ENCODE measurements around the gene CARD10.
A peak's percentile ranks its signal among the peaks of the same experiment; 100 is the strongest.

Gene CARD10

GRCh38 chr22:37502342-37503182, 16.7 kb downstream of the CARD10 start:
- DNase-seq = no peak

- DNase-seq = no peak
These were observed 17.4 kb downstream of the CARD10 start for GRCh38 chr22:37501610-37502341.

DNA sequence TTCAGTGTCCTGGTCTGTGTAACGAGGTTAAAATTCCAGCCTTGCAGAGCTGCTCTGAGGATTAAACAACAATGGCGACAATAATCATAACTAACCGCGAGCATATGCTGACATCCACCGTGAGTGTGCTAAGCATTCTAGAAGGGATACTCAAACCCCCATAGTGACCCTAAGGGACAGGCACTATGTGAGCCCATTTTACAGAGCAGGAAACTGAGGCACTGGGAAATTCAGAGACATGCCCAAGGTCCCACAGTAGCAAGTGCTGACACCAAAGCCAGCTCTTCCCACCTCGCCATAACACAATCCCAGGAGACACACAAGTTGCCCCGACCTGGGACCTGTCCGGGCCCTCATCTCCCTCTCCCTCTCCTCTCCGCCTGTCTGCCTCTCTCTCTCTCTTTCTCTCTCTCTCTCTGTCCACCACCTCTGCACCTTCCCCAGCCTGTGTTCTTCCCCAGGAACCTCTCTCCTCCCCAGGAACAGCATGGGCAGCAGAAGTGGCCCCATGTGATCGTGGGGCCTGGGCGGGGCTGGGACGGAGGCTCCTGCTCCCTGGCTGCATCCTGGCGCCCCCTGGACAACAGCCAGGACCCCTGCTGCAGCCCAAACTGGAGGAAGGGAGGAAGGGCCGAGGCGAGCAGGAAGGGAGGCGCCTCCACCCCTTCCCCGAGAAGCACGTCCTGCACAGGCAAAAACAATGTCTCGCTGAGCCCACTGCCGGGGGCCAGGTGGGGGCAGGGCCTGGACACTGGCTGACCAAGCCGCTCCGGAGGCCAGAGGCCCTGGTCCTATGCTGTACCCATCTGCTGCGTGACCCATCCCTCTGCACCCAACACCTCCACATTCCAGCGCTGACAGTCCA, 18.2 kb downstream of the CARD10 start:
- no peak for DNase-seq

GRCh38 chr22:37499789-37500540, 19.2 kb downstream of the CARD10 start:
- DNase-seq = no peak

DNA sequence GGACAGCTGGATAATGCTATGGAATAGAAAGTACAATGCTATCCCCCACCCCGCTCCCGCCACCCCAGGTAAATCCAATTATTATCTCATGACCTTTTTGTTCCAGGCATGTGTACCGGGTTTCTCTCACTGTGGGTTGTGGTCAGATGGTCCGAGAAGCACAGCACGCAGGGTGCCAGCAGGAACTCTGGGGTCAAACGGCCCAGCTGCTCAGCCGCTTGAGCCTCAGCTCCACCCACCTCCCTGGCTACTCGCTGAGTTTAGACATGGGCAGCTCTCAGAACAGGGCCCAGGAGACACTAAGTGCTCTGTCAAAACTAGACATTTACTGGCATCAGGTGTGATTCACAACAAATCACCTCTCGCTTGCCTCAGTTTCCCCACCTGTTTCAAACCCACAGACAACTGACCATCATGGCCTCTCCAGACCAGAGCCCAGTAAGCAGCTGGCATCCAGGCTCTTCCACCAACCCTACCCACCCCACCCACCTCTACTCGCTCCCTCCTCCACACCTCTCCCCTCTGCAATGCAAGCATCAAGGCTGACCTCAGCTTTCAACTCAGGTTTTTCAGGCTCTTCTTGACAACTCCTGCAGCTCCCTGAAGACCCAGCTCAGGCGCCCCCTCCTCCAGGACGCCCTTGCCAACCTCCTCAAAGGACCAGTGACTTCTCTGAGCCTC, 20.0 kb downstream of the CARD10 start:
- DNase-seq = no peak

DNA sequence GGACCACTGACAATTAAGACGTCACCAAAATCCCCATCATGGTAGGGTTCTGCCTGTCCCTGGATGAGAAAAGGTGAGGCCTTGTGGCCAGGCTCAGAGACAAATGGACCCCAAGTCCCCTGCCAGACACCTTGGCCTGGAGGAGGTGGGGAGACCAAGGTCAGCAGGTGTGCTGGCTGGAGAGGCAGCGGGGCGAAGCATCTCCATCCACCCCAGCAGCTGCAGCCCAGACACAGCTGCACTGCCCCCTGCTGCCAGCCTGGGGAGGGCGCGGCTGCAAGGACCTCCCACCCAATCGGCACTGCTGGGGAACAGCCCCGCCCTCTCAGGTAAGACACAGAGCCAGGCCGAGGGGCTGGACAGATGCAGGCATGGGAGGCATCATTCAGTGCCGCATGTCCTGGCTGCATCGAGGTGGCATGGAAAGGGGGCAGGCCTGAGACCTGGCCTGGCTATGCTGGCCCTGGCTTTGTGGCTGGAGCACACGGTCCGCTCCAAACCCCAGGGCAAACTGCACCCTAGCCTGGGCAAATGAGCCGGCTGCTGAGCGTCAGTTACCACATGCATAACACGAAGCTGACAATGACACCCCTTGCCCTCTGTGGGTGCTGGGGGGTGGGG, 20.8 kb downstream of the CARD10 start:
- peak; percentile 77 for DNase-seq

- DNase-seq = no peak
These were observed 22.1 kb downstream of the CARD10 start for GRCh38 chr22:37497062-37497599.

GRCh38 chr22:37496651-37497050, 22.6 kb downstream of the CARD10 start:
- DNase-seq = no peak

DNA sequence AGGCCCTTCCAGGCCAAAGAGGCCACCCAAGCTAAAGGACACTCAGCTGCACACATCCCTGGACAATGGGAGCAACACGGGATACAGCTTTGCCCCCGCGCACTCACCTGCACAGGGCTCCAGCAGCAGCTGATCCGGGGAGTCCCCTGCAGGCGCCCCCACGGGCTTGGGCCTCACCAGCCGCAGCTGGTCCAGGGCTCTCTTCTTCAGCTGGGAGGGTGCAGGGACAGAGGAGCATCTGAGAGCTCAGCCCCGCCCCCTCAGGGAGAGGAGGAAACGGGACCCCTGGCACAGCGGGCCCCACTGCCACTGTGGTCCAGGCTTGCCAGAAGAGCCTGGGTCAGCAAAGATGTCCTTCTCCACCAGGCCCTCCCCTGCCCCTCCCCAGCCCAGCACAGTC, 25.2 kb downstream of the CARD10 start:
- no peak for DNase-seq

- peak; percentile 69 for DNase-seq
These were observed 26.5 kb downstream of the CARD10 start for GRCh38 chr22:37492428-37493344.

DNA sequence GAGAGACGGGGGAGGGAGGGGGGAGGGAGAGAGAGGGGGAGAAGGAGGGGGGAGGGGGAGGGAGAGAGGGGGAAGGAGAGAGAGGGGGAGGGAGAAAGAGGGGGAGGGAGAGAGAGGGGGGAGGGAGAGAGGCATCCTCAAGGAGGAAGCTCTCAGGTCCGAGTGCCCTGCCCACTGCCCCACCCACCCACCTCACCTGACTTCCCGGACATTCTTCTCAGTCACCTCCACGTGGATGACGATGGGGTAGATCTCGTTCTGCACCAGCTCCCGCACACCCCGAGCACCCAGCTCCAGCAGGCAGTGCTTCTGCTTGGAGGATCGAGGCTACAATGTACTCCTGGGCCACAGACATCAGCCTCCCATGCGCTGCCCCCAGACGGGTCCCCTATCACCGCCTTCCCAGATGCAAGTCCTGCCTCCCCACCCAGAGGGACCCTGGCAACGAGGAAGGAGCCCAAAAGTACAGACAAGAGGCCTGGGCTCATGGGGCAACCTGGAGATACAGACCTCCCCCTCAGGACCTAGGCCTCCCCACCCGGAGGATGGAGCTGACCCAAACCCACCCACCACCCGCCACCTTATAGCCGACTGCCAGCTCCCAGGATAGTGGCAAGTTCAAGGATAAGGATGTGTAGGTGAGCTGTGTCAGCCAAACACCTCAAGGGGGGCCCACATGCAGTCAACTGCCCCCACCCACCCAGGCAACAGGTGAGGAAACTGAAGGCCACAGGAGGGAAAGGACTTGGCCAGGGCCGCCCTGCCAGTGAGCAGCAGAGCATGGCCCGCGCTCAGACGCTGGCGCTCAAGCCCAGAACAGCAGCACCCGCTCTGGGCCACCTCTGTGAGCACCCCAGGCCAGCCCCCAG, 27.4 kb downstream of the CARD10 start:
- no peak for DNase-seq

DNA sequence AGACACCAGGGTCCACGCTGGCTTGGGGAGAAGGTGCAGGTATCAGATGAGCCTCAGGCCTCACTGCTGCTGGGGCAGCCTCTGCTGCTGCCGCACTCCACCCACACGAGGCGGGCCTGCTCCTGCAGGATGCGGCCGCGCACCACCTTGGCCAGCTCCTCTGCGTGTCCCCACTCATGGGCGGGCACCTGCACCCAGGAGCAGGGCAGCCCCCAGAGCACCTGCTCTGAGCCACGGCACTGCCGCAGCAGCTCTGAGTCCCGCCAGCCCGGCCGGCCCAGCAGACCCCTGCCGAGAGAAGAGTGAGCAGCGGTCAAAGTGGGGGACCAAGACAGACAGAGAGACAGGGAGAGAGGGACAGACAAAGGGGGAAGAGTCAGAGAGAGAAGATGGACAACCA, 28.1 kb downstream of the CARD10 start:
- no peak for DNase-seq

DNA sequence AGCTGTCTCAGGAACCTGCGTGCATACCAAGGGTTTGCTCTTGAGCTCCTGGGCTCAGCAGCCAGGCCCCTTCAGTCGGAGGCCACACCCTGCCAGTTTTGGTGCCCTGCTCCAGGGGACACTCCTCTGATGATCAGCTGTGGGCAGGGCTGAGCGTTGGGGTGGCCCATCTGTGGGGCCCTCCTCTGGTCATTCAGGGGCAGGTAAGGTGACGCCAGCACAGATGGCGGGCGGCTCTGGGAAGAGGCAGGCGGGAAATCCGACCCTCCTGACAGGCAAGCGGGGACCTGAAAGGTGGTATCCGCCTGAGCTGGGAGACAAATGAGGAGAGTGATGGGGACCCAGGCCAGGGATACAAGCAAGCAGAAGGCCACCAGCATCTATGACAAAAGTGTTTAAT, 29.2 kb downstream of the CARD10 start:
- no peak for DNase-seq

GRCh38 chr22:37488337-37489135, 30.7 kb downstream of the CARD10 start:
- no peak for DNase-seq

DNA sequence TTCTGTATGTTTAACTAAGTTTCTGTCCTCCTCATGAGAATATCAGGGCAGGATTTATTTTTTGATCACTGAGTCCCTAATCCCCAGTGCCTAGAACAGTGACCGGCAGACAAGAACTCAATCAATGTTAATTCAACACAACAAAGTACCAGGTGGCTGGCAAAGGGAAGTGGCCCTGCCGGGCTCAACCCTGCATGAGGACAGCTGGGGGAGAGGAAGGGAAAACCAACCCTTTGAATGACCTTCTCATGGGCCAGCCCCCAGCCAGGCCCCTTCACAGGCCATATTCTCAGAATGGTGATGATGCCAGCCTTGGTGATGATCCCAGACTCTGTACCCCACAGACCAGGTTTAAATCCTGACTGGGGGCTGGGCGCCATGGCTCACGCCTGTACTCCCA, 31.6 kb downstream of the CARD10 start:
- DNase-seq = no peak

DNA sequence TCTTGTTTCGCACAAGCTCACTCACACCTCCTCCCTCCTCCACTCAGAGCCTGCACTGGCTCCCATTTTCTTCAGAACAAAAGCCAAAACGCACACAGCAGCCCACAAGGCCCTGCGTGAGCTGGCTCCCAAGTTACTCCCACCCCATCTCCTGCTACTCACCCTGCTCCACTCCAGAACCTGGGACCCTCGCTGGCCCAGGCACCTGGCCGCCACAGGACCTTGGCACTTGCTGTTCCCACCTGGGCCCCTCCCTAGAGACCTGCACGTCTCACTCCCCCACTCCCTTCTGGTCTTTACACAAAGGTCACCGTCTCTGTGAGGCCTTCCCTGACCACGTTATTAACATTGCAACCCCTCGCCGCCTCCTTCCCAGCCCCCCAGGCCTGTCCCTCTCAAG, 32.1 kb downstream of the CARD10 start:
- DNase-seq = no peak

DNA sequence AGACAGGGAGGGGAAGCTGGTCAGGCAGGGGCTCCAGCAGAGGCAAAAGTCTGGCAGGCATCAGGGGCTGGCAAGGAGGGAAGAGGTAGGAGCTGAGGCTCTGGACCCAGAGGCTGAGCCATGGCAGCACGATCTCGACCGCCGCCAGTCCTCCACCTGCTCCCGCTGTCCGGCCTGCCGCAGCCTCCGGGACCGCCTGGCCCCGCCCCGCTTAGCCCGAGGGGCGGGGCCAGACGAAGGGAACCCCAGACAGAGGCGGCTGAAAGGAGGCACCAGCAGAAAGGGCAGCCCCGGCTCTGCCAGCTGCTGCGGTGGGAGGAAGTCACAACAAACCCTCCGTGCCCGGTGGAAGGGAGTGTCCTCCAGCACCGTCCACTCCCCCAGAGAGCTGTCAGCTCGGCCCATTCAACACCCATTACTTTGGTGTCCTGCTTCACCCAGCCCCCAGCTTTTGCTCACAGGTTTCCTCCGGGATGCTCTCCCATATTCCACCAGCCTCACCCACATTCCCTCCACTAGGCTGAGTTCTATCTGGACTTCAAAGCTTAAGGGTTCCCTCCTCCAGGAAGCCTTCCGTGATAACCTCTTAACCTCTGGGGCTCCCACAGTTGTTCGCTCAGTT, 32.9 kb downstream of the CARD10 start, which contains the start of gene MFNG:
MFNG (minus strand) TSS at position 161 of the 622 bp plus-strand sequence. CDS start 207 bp downstream, outside the sequence.
- DNase-seq = peak; percentile 90

Measured in activated CD4-positive, alpha-beta T cell treated with anti-CD3 and anti-CD28 coated beads, Interleukin-10, Interleukin-2, amounts not matched to agents 100 ng/mL and 50 ng/mL, durations not matched to agents 16 hours and 8 hours (primary cell).